Sigmoid colon (tissue), 7 donors: ENCODE measurements around the gene PFKFB1. TPM values are rescaled to one million over a fixed set of nuclear protein-coding genes. Genes with fewer than 3 reads are reported as not detected.

Experiments used
- DNase-seq: peaks from one replicate; pipeline ENCODE4 v3.0.0-alpha.2; 2019
- H3K27ac ChIP-seq, 4 donors: fragments of 200-600 bp; sonication (generic); one replicate each; pipeline ENCODE4 v1.5.1; 2016 to 2019; ENCODE audit warnings: mild to moderate bottlenecking in 1 of 4
- H3K27me3 ChIP-seq, 3 donors: fragments of 200-600 bp; sonication (generic); one replicate each; pipeline ENCODE4 v1.5.1; 2019; ENCODE audit warnings: mild to moderate bottlenecking in 1 of 3
- H3K36me3 ChIP-seq, 4 donors: fragments of 200-600 bp; sonication (generic); one replicate each; pipeline ENCODE4 v1.5.1; 2016 to 2019
- H3K4me1 ChIP-seq, 4 donors: fragments of 200-600 bp; sonication (generic); one replicate each; pipeline ENCODE4 v1.5.1; 2017 to 2019
- H3K4me3 ChIP-seq, 4 donors: fragments of 200-600 bp; sonication (generic); one replicate each; pipeline ENCODE4 v1.5.1; 2017 to 2019; ENCODE audit warnings: mild to moderate bottlenecking in 2 of 4, moderate library complexity in 1 of 4
- H3K9me3 ChIP-seq, 4 donors: fragments of 200-600 bp in 3 of 4; sonication (generic) in 3 of 4; one replicate each; pipeline versions ENCODE4 v1.5.1 to v1.6.1; 2013 to 2019
- EP300 ChIP-seq, 4 donors: sonication (generic); formaldehyde crosslinking; IDR thresholded peaks; one replicate each; pipeline ENCODE4 v1.6.1; 2017; ENCODE audit warnings: antibody characterized with exemption in 4 of 4
- POLR2A ChIP-seq, 2 donors: fragments of 450-650 bp; IDR thresholded peaks; one replicate each; pipeline ENCODE4 v1.6.1; 2016; ENCODE audit warnings: antibody characterized with exemption in 2 of 2, mild to moderate bottlenecking in 2 of 2, moderate library complexity in 2 of 2
- POLR2AphosphoS5 ChIP-seq, 4 donors: sonication (generic); formaldehyde crosslinking; IDR thresholded peaks; one replicate each; pipeline ENCODE4 v1.6.1; 2017; ENCODE audit warnings: antibody characterized with exemption in 4 of 4
- WGBS, 2 donors: extraction: QIAGEN DNeasy Blood & Tissue Kit; methylation state at CpG; one replicate each; pipeline ENCODE4 v1.1.7; 2013; 5-methylcytosine and 5-hydroxymethylcytosine counted together
- intact Hi-C: fragments of 100-400 bp; cut with DNase I; formaldehyde crosslinking; loops from one replicate; pipeline ENCODE4 v1.15.1; 2023
- polyA plus RNA-seq, 3 donors: library from polyadenylated mRNA; stranded (reverse); fragments of 200-250 nt; gene quantifications; one replicate each; pipeline ENCODE4 v1.2.3, GENCODE V29; 2013
- small RNA-seq, 3 donors: library from RNA; depleted of rRNA; stranded (forward); fragments of <200 nt; gene quantifications; one replicate each; pipeline ENCODE3, GENCODE V24; 2016
- total RNA-seq, 4 donors: library from RNA; depleted of rRNA; stranded (reverse); fragments of >200 nt; gene quantifications; one replicate each; pipeline ENCODE4 v1.1.0, GENCODE V29; 2016
- TF ChIP-seq, protein P1 (sequence below), 4 experiments: fragments of 450-650 bp in 3 of 4; fragments of 200-600 bp in 1 of 4; IDR thresholded peaks; one replicate each; pipeline ENCODE4 v1.5.1; 2016 to 2019; ENCODE audit warnings: antibody characterized with exemption in 4 of 4, mild to moderate bottlenecking in 3 of 4, moderate library complexity in 2 of 4
- donor health status: healthy with polysubstance abuse.
- donor health status: Bipolar disorder and iron deficiency.
- donor health status: healthy.

Gene PFKFB1
- total and polyA plus RNA-seq, 7 donors: 0.44 to 1.1 (median 0.52) TPM; not detected in 3

GRCh38 chrX:54894159-54894558 is 99.8 kb downstream of the PFKFB1 start:
- no peaks in the 10 kb centered on the region for H3K4me1 ChIP-seq
- no peaks in the 10 kb centered on the region for H3K36me3 ChIP-seq
- TF ChIP-seq POLR2A (IDR thresholded peaks at IDR 0.05): no peak
- no peak for TF ChIP-seq EP300 (IDR thresholded peaks at IDR 0.05)
- TF ChIP-seq POLR2AphosphoS5 (IDR thresholded peaks at IDR 0.05): no peak
- TF ChIP-seq, protein P1, sequence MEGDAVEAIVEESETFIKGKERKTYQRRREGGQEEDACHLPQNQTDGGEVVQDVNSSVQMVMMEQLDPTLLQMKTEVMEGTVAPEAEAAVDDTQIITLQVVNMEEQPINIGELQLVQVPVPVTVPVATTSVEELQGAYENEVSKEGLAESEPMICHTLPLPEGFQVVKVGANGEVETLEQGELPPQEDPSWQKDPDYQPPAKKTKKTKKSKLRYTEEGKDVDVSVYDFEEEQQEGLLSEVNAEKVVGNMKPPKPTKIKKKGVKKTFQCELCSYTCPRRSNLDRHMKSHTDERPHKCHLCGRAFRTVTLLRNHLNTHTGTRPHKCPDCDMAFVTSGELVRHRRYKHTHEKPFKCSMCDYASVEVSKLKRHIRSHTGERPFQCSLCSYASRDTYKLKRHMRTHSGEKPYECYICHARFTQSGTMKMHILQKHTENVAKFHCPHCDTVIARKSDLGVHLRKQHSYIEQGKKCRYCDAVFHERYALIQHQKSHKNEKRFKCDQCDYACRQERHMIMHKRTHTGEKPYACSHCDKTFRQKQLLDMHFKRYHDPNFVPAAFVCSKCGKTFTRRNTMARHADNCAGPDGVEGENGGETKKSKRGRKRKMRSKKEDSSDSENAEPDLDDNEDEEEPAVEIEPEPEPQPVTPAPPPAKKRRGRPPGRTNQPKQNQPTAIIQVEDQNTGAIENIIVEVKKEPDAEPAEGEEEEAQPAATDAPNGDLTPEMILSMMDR (IDR thresholded peaks at IDR 0.05): no peak
- H3K27me3 ChIP-seq: no peaks in the 10 kb centered on the region
- WGBS, 2 donors: 50 to 77% methylated on average over 1 of the region's 1 CpG
- intact Hi-C loops: loop anchor here (5.0 kb wide), 1 partner anchor 163 kb away; no protein-coding TSS in a partner anchor
- H3K27ac ChIP-seq: no peak overlapping the region
- H3K4me3 ChIP-seq: no peak overlapping the region
- no peak for DNase-seq
- no peaks in the 10 kb centered on the region for H3K9me3 ChIP-seq

DNA sequence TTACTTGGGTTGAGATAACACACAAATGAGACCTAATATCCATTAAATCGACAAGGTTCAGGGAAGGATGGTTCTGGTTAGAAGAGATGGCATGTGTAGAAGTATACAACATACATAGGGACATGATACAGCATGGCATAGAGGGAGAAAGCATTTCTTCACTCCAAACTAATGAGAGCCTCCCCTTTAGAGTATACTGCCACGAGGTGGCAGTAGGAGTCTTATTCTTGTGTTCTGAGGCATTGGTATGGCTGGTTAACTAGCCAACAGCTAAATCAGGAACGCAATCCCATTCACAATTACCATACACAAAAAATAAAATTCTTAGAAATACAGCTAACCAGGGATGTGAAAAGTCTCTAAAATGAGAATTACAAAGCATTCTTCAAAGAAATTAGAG is 102.4 kb downstream of the PFKFB1 start:
- intact Hi-C loops: loop anchor here (5.0 kb wide), 1 partner anchor 166 kb away; no protein-coding TSS in a partner anchor
- WGBS, 2 donors: 5 to 14% methylated on average over 3 of the region's 3 CpGs
- no peak overlapping the region for H3K27ac ChIP-seq
- no peaks in the 10 kb centered on the region for H3K4me1 ChIP-seq
- H3K27me3 ChIP-seq: no peaks in the 10 kb centered on the region
- TF ChIP-seq POLR2A (IDR thresholded peaks at IDR 0.05): no peak
- no peak for TF ChIP-seq EP300 (IDR thresholded peaks at IDR 0.05)
- TF ChIP-seq, protein P1 (IDR thresholded peaks at IDR 0.05): peak in 1 of 4 experiments; percentile 35
- no peak overlapping the region for H3K4me3 ChIP-seq
- H3K9me3 ChIP-seq: no peaks in the 10 kb centered on the region
- DNase-seq: no peak
- no peaks in the 10 kb centered on the region for H3K36me3 ChIP-seq

DNA sequence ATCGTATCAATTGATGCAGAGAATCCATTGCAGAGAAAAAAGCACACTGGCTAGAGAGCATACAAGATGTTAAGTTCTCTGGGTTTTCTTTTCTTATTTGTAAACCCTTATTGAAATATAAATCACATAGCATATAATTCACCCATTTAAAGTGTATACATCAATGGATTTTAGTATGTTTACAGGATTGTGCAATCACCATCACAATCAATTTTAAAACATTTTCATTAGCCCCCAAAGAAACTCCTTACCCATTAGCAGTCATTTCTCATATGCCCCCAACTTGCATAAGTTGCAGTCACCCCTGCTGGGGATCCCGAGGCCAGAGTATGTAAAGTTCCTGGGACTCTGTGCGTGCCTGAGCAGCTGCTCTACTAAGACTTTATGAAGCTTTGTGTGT is 108.2 kb downstream of the PFKFB1 start:
- WGBS, 2 donors: 78 to 79% methylated on average over 3 of the region's 3 CpGs
- Histone ChIP-seq H3K9me3 (no peaks in the 10 kb centered on the region), H3K4me1 (no peaks in the 10 kb centered on the region), H3K27me3 (no peaks in the 10 kb centered on the region), H3K4me3 (no peak overlapping the region), H3K27ac (no peak overlapping the region), H3K36me3 (no peaks in the 10 kb centered on the region)
- TF ChIP-seq POLR2A (IDR thresholded peaks at IDR 0.05): no peak
- TF ChIP-seq, protein P1 (IDR thresholded peaks at IDR 0.05): no peak
- TF ChIP-seq POLR2AphosphoS5 (IDR thresholded peaks at IDR 0.05): no peak
- TF ChIP-seq EP300 (IDR thresholded peaks at IDR 0.05): no peak
- intact Hi-C loops: no loop called here
- no peak for DNase-seq

Small RNAs within 50 kb of the gene (small RNA-seq; reads per million reads assigned to genes)
- gene RF00614: 0 reads per million in 3 donors

Other genes starting within 250 kb of the PFKFB1 start
- under 1 TPM in 1 of 4 donors, not detected in 3; under 0.01 TPM for gene ITIH6, start 195.9 kb downstream of the PFKFB1 start, total RNA-seq
- gene ITIH6, start 195.9 kb downstream of the PFKFB1 start, polyA plus RNA-seq: not detected
- gene MAGED2, start 186.4 kb downstream of the PFKFB1 start, total RNA-seq: 100 to 1,000 TPM; 132 to 152 (median 143) TPM
- 10 to 100 TPM; 44.9 to 63.4 (median 51.1) TPM for gene MAGED2, start 186.4 kb downstream of the PFKFB1 start, polyA plus RNA-seq
- gene TRO, start 73.4 kb downstream of the PFKFB1 start, total RNA-seq: 10 to 100 TPM in 2 of 4 donors, 1 to 10 TPM in 2; 5.8 to 19.9 (median 9.5) TPM
- gene TRO, start 73.4 kb downstream of the PFKFB1 start, polyA plus RNA-seq: 1 to 10 TPM in 2 of 3 donors, under 1 TPM in 1; 0.92 to 2.1 (median 1.2) TPM
- 1 to 10 TPM; 3.9 to 5.7 (median 4.6) TPM for gene APEX2, start 6.2 kb upstream of the PFKFB1 start, total RNA-seq
- 10 to 100 TPM; 12.6 to 18.7 (median 17.7) TPM for gene APEX2, start 6.2 kb upstream of the PFKFB1 start, polyA plus RNA-seq
- not detected for gene ALAS2, start 36.8 kb upstream of the PFKFB1 start, total RNA-seq
- not detected for gene ALAS2, start 36.8 kb upstream of the PFKFB1 start, polyA plus RNA-seq
- not detected for gene PAGE2B, start 80.8 kb upstream of the PFKFB1 start, total RNA-seq
- not detected for gene PAGE2B, start 80.8 kb upstream of the PFKFB1 start, polyA plus RNA-seq
- gene PAGE2, start 94.8 kb upstream of the PFKFB1 start, total RNA-seq: not detected
- not detected for gene PAGE2, start 94.8 kb upstream of the PFKFB1 start, polyA plus RNA-seq
- not detected for gene PAGE5, start 226.2 kb upstream of the PFKFB1 start, total RNA-seq
- not detected for gene PAGE5, start 226.2 kb upstream of the PFKFB1 start, polyA plus RNA-seq